HepG2 (cell line): ENCODE results near the gene CREBZF. TPM values are rescaled to one million over a fixed set of nuclear protein-coding genes. Genes with fewer than 3 reads are reported as not detected.
"Not testable (repeated sequence)": the region's sequence is repeated elsewhere in the genome, so short reads cannot be mapped to it uniquely, and the experiment has no call there.

Experiments used
- ATAC-seq: fragments of 200-7000 bp; cut with Tn5 transposase; 3 replicates; pipeline ENCODE4 v1.9.1; 2020; ENCODE audit warnings: mild to moderate bottlenecking, moderate library complexity
- BruUV-seq: library from RNA; stranded (reverse); fragments of 400-500 nt; replicated peaks from 2 replicates; lab custom pipeline; 2021; lab: Mats Ljungman, UMichigan
- CTCF ChIA-PET: fragments of 300-600 bp; formaldehyde crosslinking; extraction: SDS; loops from one replicate; lab custom pipeline; 2021; ENCODE audit warnings: low total read pairs, inconsistent platforms, low intra/inter-chr PET ratio; lab: Yijun Ruan, JAX
- POLR2A ChIA-PET: fragments of 350-600 bp; sonication (Branson Sonifier 250); formaldehyde crosslinking; loops from one replicate; lab custom pipeline; 2020; ENCODE audit warnings: antibody characterized with exemption, inconsistent platforms; lab: Yijun Ruan, JAX
- DNase-seq: peaks from one replicate; pipeline ENCODE4 v3.0.0-alpha.2; 2015; ENCODE audit warnings: low spot score
- FAIRE-seq: peaks from 3 replicates; lab custom pipeline; 2011; peaks lifted over from hg19 to GRCh38; lab: Jason Lieb, UNC
- H2AFZ ChIP-seq: one replicate; pipeline ENCODE4 v1.6.1; 2011; ENCODE audit warnings: low read length, inconsistent platforms
- H3K27ac ChIP-seq: fragments of 300-600 bp; 3 replicates; pipeline ENCODE4 v1.8.0; 2011; ENCODE audit warnings: mixed run types, mild to moderate bottlenecking, mixed read lengths, low read length, inconsistent platforms; ENCODE audit not compliant: insufficient read depth; ENCODE audit errors: extremely low read length
- H3K27me3 ChIP-seq, 2 experiments: fragments of 200-600 bp in 1 of 2; 2 replicates in 1 of 2; 3 replicates in 1 of 2; pipeline versions ENCODE4 v1.6.0 to v1.8.0; 2011; ENCODE audit warnings: low read length in 2 of 2, mild to moderate bottlenecking in 2 of 2, moderate library complexity in 2 of 2, inconsistent platforms in 1 of 2; ENCODE audit not compliant: insufficient read depth in 2 of 2, control insufficient read depth in 1 of 2
- H3K36me3 ChIP-seq, 2 experiments: fragments of 200-600 bp in 1 of 2; replicated peaks in 1 of 2; 2 replicates in 1 of 2; 3 replicates in 1 of 2; pipeline versions ENCODE4 v1.5.1 to v1.8.0; 2011; ENCODE audit warnings: low read length in 2 of 2, inconsistent platforms in 1 of 2; ENCODE audit not compliant: insufficient read depth in 2 of 2, control insufficient read depth in 1 of 2
- H3K4me1 ChIP-seq: 2 replicates; pipeline ENCODE4 v1.5.1; 2012; ENCODE audit warnings: low read length, inconsistent platforms; ENCODE audit not compliant: insufficient read depth
- H3K4me2 ChIP-seq: 2 replicates; pipeline ENCODE4 v1.6.0; 2011; ENCODE audit warnings: low read depth, low read length, inconsistent platforms
- H3K4me3 ChIP-seq, 3 experiments: fragments of 200-600 bp in 1 of 3; sonication (generic), shearing (Covaris generic) in 1 of 3; replicated peaks in 1 of 3; 2 replicates each; pipeline ENCODE4 v1.5.1; 2011 to 2016; ENCODE audit warnings: low read length in 3 of 3, inconsistent platforms in 2 of 3, low read depth in 2 of 3, mild to moderate bottlenecking in 2 of 3, control low read depth in 1 of 3, mixed read lengths in 1 of 3; ENCODE audit not compliant: insufficient read depth in 1 of 3
- H3K79me2 ChIP-seq: one replicate; pipeline ENCODE4 v1.6.1; 2011; ENCODE audit warnings: low read length, inconsistent platforms; ENCODE audit not compliant: insufficient read depth
- H3K9ac ChIP-seq: 2 replicates; pipeline ENCODE4 v1.6.0; 2011; ENCODE audit warnings: mild to moderate bottlenecking, low read depth, low read length, inconsistent platforms; ENCODE audit not compliant: insufficient read depth
- H3K9me3 ChIP-seq: 2 replicates; pipeline ENCODE4 v1.5.1; 2012; ENCODE audit warnings: mild to moderate bottlenecking, low read length
- H4K20me1 ChIP-seq: 2 replicates; pipeline ENCODE4 v1.6.0; 2011; ENCODE audit warnings: inconsistent platforms, mild to moderate bottlenecking, low read length, moderate library complexity; ENCODE audit not compliant: insufficient read depth
- DBP ChIP-seq: sonication (generic); formaldehyde crosslinking; IDR thresholded peaks from 2 replicates; pipeline ENCODE4 v1.4.0; 2020; ENCODE audit warnings: missing genetic modification reagents; ENCODE audit errors: not compliant biosample characterization
- ELF3 ChIP-seq: IDR thresholded peaks from 2 replicates; pipeline ENCODE4 v1.6.1; 2016; ENCODE audit warnings: missing genetic modification reagents, missing compliant biosample characterization
- HMG20B ChIP-seq: conservative IDR thresholded peaks from 2 replicates; pipeline ENCODE4 v1.6.1; 2016; ENCODE audit warnings: missing genetic modification reagents, missing compliant biosample characterization
- PHF8 ChIP-seq: sonication (generic); formaldehyde crosslinking; IDR thresholded peaks from 2 replicates; pipeline ENCODE4 v1.5.0; 2020; ENCODE audit warnings: missing genetic modification reagents
- POGZ ChIP-seq: sonication (generic); formaldehyde crosslinking; IDR thresholded peaks from 2 replicates; pipeline ENCODE4 v1.4.0; 2020; ENCODE audit warnings: mild to moderate bottlenecking, missing genetic modification reagents
- SMC3 ChIP-seq: IDR thresholded peaks from 2 replicates; pipeline ENCODE4 v1.6.1; 2011; ENCODE audit warnings: low read length, improper control_type of control experiment
- SP4 ChIP-seq: sonication (generic); formaldehyde crosslinking; IDR thresholded peaks from 2 replicates; pipeline ENCODE4 v1.8.1; 2023; ENCODE audit warnings: mild to moderate bottlenecking, missing genetic modification reagents
- ZFP36L2 ChIP-seq: sonication (generic); formaldehyde crosslinking; IDR thresholded peaks from 2 replicates; pipeline ENCODE4 v1.4.0; 2020; ENCODE audit warnings: missing genetic modification reagents
- ZMYM3 ChIP-seq: sonication (generic); formaldehyde crosslinking; IDR thresholded peaks from 2 replicates; pipeline ENCODE4 v1.5.1; 2020; ENCODE audit warnings: mild to moderate bottlenecking, missing genetic modification reagents
- ZMYM4 ChIP-seq: sonication (generic); formaldehyde crosslinking; IDR thresholded peaks from 2 replicates; pipeline ENCODE4 v1.8.1; 2023; ENCODE audit warnings: mild to moderate bottlenecking, missing genetic modification reagents
- ZNF280D ChIP-seq: sonication (generic); formaldehyde crosslinking; IDR thresholded peaks from 2 replicates; pipeline ENCODE4 v1.5.1; 2020; ENCODE audit warnings: mild to moderate bottlenecking, missing genetic modification reagents
- ZNF30 ChIP-seq: sonication (generic); formaldehyde crosslinking; IDR thresholded peaks from 2 replicates; pipeline ENCODE4 v1.5.0; 2020; ENCODE audit warnings: mild to moderate bottlenecking, missing genetic modification reagents
- ZNF331 ChIP-seq: sonication (generic); formaldehyde crosslinking; IDR thresholded peaks from 2 replicates; pipeline ENCODE4 v1.4.0; 2020; ENCODE audit warnings: missing genetic modification reagents
- ZNF362 ChIP-seq: sonication (generic); formaldehyde crosslinking; IDR thresholded peaks from 2 replicates; pipeline ENCODE4 v1.4.0; 2020; ENCODE audit warnings: missing genetic modification reagents, mild to moderate bottlenecking, borderline replicate concordance
- ZNF441 ChIP-seq: sonication (generic); formaldehyde crosslinking; IDR thresholded peaks from 2 replicates; pipeline ENCODE4 v1.7.0; 2021; ENCODE audit warnings: missing genetic modification reagents, borderline replicate concordance
- ZNF709 ChIP-seq: sonication (generic); formaldehyde crosslinking; IDR thresholded peaks from 2 replicates; pipeline ENCODE4 v1.5.0; 2020; ENCODE audit warnings: mild to moderate bottlenecking, missing genetic modification reagents
- ZNF737 ChIP-seq: sonication (generic); formaldehyde crosslinking; IDR thresholded peaks from 2 replicates; pipeline ENCODE4 v1.5.0; 2020; ENCODE audit warnings: missing genetic modification reagents, mild to moderate bottlenecking, borderline replicate concordance
- ZNF784 ChIP-seq: sonication (generic); formaldehyde crosslinking; IDR thresholded peaks from 2 replicates; pipeline ENCODE4 v1.5.1; 2020; ENCODE audit warnings: missing genetic modification reagents, mild to moderate bottlenecking, borderline replicate concordance
- ZNF878 ChIP-seq: sonication (generic); formaldehyde crosslinking; IDR thresholded peaks from 2 replicates; pipeline ENCODE4 v1.8.1; 2023; ENCODE audit warnings: mild to moderate bottlenecking, missing genetic modification reagents, moderate library complexity
- WGBS: methylation state at CpG from one replicate; pipeline ENCODE4 v1.1.6; 2017; ENCODE audit warnings: low lambda C conversion rate; 5-methylcytosine and 5-hydroxymethylcytosine counted together
- in situ Hi-C: cut with HindIII; loops from 2 replicates; pipeline ENCODE4 v1.10.0; 2017; ENCODE audit warnings: low pct_unique_long_range_greater_than_20kb; ENCODE audit not compliant: extremely low pct_ligation_motif_present
- intact Hi-C: fragments of 100-400 bp; cut with micrococcal nuclease; formaldehyde crosslinking; loops from one replicate; pipeline ENCODE4 v1.10.0; 2022; ENCODE audit not compliant: unreplicated experiment
- polyA plus RNA-seq, 8 experiments: library from polyadenylated mRNA; depleted of rRNA in 3 of 8; stranded (reverse) in 7 of 8; unstranded in 1 of 8; fragments of >200 nt; fragmentation: Illumina TruSeq in 4 of 8; extraction: Trizol in 4 of 8; gene quantifications; 2 replicates each; pipeline versions ENCODE4 v1.2.1 to v1.2.3, GENCODE V29; 2011 to 2016; ENCODE audit warnings: low read depth in 4 of 8, missing spikeins in 1 of 8, mixed read lengths in 1 of 8; ENCODE audit not compliant: insufficient read depth in 1 of 8
- total RNA-seq, 5 experiments: library from RNA; depleted of rRNA; stranded (reverse); fragments of >200 nt; fragmentation: Illumina TruSeq; extraction: Trizol; gene quantifications; 2 replicates each; pipeline ENCODE4 v1.2.3, GENCODE V29; 2016; ENCODE audit warnings: low read depth in 1 of 5

Gene CREBZF
- total and polyA plus RNA-seq, 2 of the 13 experiments (the other 11 are each of a cell fraction or from before 2014, with no cell fraction given) = 30.6 to 43.1 TPM

GRCh38 chr11:85619499-85619898, 45.4 kb downstream of the CREBZF start (continued):
- TF ChIP-seq ZNF280D (CRISPR knock-in tag) (no peak), ZMYM3 (CRISPR knock-in tag) (0 out of 2 replicates have a peak, but pooled peaks have one; percentile 34), ZNF30 (no peak), ZNF362 (CRISPR knock-in tag) (peak; percentile 70; the same call in 1 of the 2 replicates), ZNF737 (CRISPR knock-in tag) (no peak), SMC3 (peak; percentile 9; the same call in 1 of the 2 replicates), ZMYM4 (CRISPR knock-in tag) (0 out of 2 replicates have a peak, but pooled peaks have one; percentile 44), POGZ (peak; percentile 48; the same call in 1 of the 2 replicates), ELF3 (no peak), ZNF878 (CRISPR knock-in tag) (no peak), ZNF441 (CRISPR knock-in tag) (peak; percentile 98), SP4 (CRISPR knock-in tag) (no peak), ZFP36L2 (CRISPR knock-in tag) (no peak), ZNF331 (CRISPR knock-in tag) (no peak), PHF8 (no peak), DBP (no peak), ZNF709 (CRISPR knock-in tag) (no peak), ZNF784 (no peak), HMG20B (CRISPR knock-in tag) (no peak)

- ATAC-seq, H3K4me1 ChIP-seq, H3K27me3 ChIP-seq, POLR2A ChIA-PET, H2AFZ ChIP-seq, H3K9ac ChIP-seq, FAIRE-seq, H4K20me1 ChIP-seq, H3K36me3 ChIP-seq, H3K9me3 ChIP-seq, H3K79me2 ChIP-seq, DNase-seq, H3K27ac ChIP-seq, in situ Hi-C loops, intact Hi-C loops, CTCF ChIA-PET, H3K4me2 ChIP-seq, BruUV-seq, H3K4me3 ChIP-seq: not testable (repeated sequence)
- 31% methylated on average over 2 of the region's 2 CpGs for WGBS
These were observed 53.3 kb downstream of the CREBZF start for GRCh38 chr11:85611643-85612042.
